Liver (tissue), 9 donors: ENCODE results near the gene FARS2. TPM values are rescaled to one million over a fixed set of nuclear protein-coding genes. Genes with fewer than 3 reads are reported as not detected.

Experiments used
- DNase-seq: peaks from one replicate; pipeline ENCODE4 v3.0.0-alpha.2; 2017; ENCODE audit warnings: low spot score
- H3K27ac ChIP-seq, 2 donors: one replicate each; pipeline ENCODE4 v1.7.0; 2013; ENCODE audit warnings: inconsistent platforms in 2 of 2, low read length in 2 of 2, control low read depth in 1 of 2, low read depth in 1 of 2, mild to moderate bottlenecking in 1 of 2
- H3K27me3 ChIP-seq, 4 donors: one replicate each; pipeline versions ENCODE4 v1.6.1 to v1.7.0; 2013; ENCODE audit warnings: low read length in 3 of 4, inconsistent platforms in 1 of 4, mild to moderate bottlenecking in 1 of 4, moderate library complexity in 1 of 4; ENCODE audit not compliant: control insufficient read depth in 4 of 4, insufficient read depth in 4 of 4
- H3K36me3 ChIP-seq, 4 donors: one replicate each; pipeline versions ENCODE4 v1.6.1 to v1.7.0; 2013; ENCODE audit warnings: low read length in 3 of 4, mild to moderate bottlenecking in 3 of 4, low read depth in 1 of 4, moderate library complexity in 1 of 4; ENCODE audit not compliant: control insufficient read depth in 4 of 4, insufficient read depth in 3 of 4
- H3K4me1 ChIP-seq, 4 donors: one replicate each; pipeline versions ENCODE4 v1.6.1 to v1.7.0; 2013; ENCODE audit warnings: low read length in 3 of 4, mild to moderate bottlenecking in 3 of 4, moderate library complexity in 1 of 4; ENCODE audit not compliant: control insufficient read depth in 4 of 4, insufficient read depth in 4 of 4
- H3K4me3 ChIP-seq, 3 donors: one replicate each; pipeline versions ENCODE4 v1.6.1 to v1.7.0; 2013; ENCODE audit warnings: low read length in 3 of 3, control low read depth in 1 of 3, low read depth in 1 of 3, mild to moderate bottlenecking in 1 of 3
- H3K9ac ChIP-seq, 2 donors: one replicate each; pipeline ENCODE4 v1.7.0; 2013; ENCODE audit warnings: low read length in 2 of 2, mild to moderate bottlenecking in 2 of 2, moderate library complexity in 2 of 2, control low read depth in 1 of 2, low read depth in 1 of 2
- H3K9me3 ChIP-seq, 4 donors: one replicate each; pipeline versions ENCODE4 v1.6.1 to v1.7.0; 2013; ENCODE audit warnings: low read length in 3 of 4; ENCODE audit not compliant: control insufficient read depth in 4 of 4
- CTCF ChIP-seq: fragments of 150-350 bp; IDR thresholded peaks from 2 replicates; pipeline ENCODE4 v1.5.1; 2017; ENCODE audit warnings: improper control_type of control experiment, low read depth, low read length; ENCODE audit not compliant: missing input control
- EGR1 ChIP-seq, 2 donors: IDR thresholded peaks; 2 replicates each; pipeline ENCODE4 v1.6.1; 2016 to 2018; ENCODE audit warnings: antibody characterized with exemption in 2 of 2, low read depth in 2 of 2
- FOXA1 ChIP-seq: IDR thresholded peaks from 2 replicates; pipeline ENCODE4 v1.6.1; 2016; ENCODE audit warnings: antibody characterized with exemption
- FOXA2 ChIP-seq: IDR thresholded peaks from 2 replicates; pipeline ENCODE4 v1.6.1; 2016; ENCODE audit warnings: antibody characterized with exemption
- MAX ChIP-seq: IDR thresholded peaks from 2 replicates; pipeline ENCODE4 v1.6.1; 2016; ENCODE audit warnings: antibody characterized with exemption
- RAD21 ChIP-seq, 2 donors: IDR thresholded peaks; 2 replicates each; pipeline ENCODE4 v1.6.1; 2016; ENCODE audit warnings: antibody characterized with exemption in 2 of 2, mild to moderate bottlenecking in 2 of 2
- REST ChIP-seq: IDR thresholded peaks from 2 replicates; pipeline ENCODE4 v1.6.1; 2016; ENCODE audit warnings: antibody characterized with exemption, mild to moderate bottlenecking
- SP1 ChIP-seq: IDR thresholded peaks from 2 replicates; pipeline ENCODE4 v1.6.1; 2018; ENCODE audit warnings: antibody characterized with exemption, mild to moderate bottlenecking
- WGBS: extraction: QIAGEN DNeasy Blood & Tissue Kit; methylation state at CpG from one replicate; pipeline ENCODE4 v1.1.7; 2013; 5-methylcytosine and 5-hydroxymethylcytosine counted together
- polyA plus RNA-seq, 2 donors: library from polyadenylated mRNA; stranded (reverse) in 1 of 2; unstranded in 1 of 2; fragments of 200-250 nt in 1 of 2; fragments of >200 nt in 1 of 2; fragmentation: Nextera tagmentation in 1 of 2; extraction: Ambion mirVana in 1 of 2; gene quantifications; one replicate each; pipeline versions ENCODE4 v1.2.1 to v1.2.3, GENCODE V29; 2013 to 2015
- total RNA-seq, 2 donors: library from RNA; depleted of rRNA; stranded (reverse); fragments of >200 nt; gene quantifications; one replicate each; pipeline ENCODE4 v1.2.3, GENCODE V29; 2014
- TF ChIP-seq, protein P1 (sequence below): IDR thresholded peaks from 2 replicates; pipeline ENCODE4 v1.6.1; 2016; ENCODE audit warnings: antibody characterized with exemption
- TF ChIP-seq, protein P2 (sequence below): IDR thresholded peaks from 2 replicates; pipeline ENCODE4 v1.6.1; 2016; ENCODE audit warnings: antibody characterized with exemption
- donor health status: healthy.
- donor health status: healthy.
- donor health status: healthy.
- donor health status: healthy.
- donor health status: healthy.

Gene FARS2
- total and polyA plus RNA-seq, 4 donors: 7.8 to 25.9 (median 11.2) TPM

DNA sequence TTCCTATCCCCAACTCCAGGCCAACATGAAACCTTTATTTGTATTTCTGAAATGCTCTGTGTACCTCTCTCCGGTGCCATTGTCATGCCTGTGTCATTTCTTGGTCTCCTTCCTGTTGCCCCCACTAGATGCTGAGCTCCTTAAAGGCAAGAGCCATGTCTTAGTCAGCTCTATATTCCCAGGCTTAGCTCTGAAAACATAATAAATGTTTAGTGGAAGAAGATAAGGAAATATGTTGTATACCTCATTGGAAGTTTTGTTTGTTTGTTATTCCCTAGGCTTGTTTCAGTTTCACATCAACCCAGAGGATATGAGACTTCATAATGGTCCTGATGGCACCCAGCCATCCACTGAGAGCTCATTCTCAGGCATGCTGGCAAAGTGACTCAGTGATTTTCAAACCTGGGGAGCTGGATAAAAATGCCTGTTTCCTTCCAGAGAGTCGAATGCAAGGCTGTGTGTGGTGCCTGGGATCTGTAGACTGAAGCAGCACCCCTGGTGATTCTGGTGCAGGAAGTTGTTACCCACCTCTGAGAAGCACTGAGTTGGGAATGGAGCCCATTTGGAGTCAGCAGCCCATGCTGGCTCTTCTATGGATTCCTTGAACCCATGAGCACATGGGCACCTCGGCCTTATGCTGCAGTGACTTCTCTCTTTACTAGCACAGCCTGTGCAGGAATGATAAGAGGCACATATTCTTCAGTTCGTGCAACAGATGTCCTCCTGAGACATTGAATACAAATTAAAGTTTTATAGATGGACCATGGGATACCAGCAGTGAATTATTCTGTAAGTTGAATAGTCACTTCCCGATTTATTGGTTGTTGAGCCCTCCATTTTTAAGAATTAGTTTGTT is 205.2 kb downstream of the FARS2 start:
- TF ChIP-seq REST (no peak), SP1 (no peak), FOXA1 (no peak), EGR1 (IDR thresholded peaks at IDR 0.05; ENCODE audit: low read depth in 2 of 2) (no peak), CTCF (no peak), MAX (no peak)
- TF ChIP-seq, protein P1, sequence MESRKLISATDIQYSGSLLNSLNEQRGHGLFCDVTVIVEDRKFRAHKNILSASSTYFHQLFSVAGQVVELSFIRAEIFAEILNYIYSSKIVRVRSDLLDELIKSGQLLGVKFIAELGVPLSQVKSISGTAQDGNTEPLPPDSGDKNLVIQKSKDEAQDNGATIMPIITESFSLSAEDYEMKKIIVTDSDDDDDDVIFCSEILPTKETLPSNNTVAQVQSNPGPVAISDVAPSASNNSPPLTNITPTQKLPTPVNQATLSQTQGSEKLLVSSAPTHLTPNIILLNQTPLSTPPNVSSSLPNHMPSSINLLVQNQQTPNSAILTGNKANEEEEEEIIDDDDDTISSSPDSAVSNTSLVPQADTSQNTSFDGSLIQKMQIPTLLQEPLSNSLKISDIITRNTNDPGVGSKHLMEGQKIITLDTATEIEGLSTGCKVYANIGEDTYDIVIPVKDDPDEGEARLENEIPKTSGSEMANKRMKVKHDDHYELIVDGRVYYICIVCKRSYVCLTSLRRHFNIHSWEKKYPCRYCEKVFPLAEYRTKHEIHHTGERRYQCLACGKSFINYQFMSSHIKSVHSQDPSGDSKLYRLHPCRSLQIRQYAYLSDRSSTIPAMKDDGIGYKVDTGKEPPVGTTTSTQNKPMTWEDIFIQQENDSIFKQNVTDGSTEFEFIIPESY: no peak
- TF ChIP-seq, protein P2, sequence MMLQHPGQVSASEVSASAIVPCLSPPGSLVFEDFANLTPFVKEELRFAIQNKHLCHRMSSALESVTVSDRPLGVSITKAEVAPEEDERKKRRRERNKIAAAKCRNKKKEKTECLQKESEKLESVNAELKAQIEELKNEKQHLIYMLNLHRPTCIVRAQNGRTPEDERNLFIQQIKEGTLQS: no peak

GRCh38 chr6:5468586-5468985 is 207.3 kb downstream of the FARS2 start:
- Histone ChIP-seq H3K4me3 (no peak overlapping the region), H3K36me3 (peaks cover 0 to 1% (median 0%) of the 10 kb centered on the region in 4 donors), H3K27ac (no peak overlapping the region), H3K27me3 (no peaks in the 10 kb centered on the region), H3K9me3 (no peaks in the 10 kb centered on the region), H3K4me1 (no peaks in the 10 kb centered on the region), H3K9ac (no peak overlapping the region)
- no peak for DNase-seq
- WGBS: 91% methylated on average over 4 of the region's 4 CpGs
- TF ChIP-seq RAD21 (IDR thresholded peaks at IDR 0.05): no peak
- no peak for TF ChIP-seq FOXA2
- TF ChIP-seq, protein P1: no peak
- TF ChIP-seq EGR1 (IDR thresholded peaks at IDR 0.05; ENCODE audit: low read depth in 2 of 2): no peak
- no peak for TF ChIP-seq FOXA1
- TF ChIP-seq SP1: no peak
- TF ChIP-seq, protein P2: no peak

More for the DNA sequence above, 205.2 kb downstream of the FARS2 start:
- Histone ChIP-seq H3K27ac (no peak overlapping the region), H3K4me1 (no peaks in the 10 kb centered on the region), H3K9me3 (no peaks in the 10 kb centered on the region), H3K27me3 (no peaks in the 10 kb centered on the region), H3K9ac (no peak overlapping the region), H3K4me3 (no peak overlapping the region), H3K36me3 (peaks cover 0 to 1% (median 0%) of the 10 kb centered on the region in 4 donors)
- DNase-seq: no peak
- WGBS: 84% methylated on average over 5 of the region's 5 CpGs
